ENCODE results near the gene VCAN. TPM values are rescaled to one million over a fixed set of nuclear protein-coding genes. Genes with fewer than 3 reads are reported as not detected.

The VCAN gene
- total and polyA plus RNA-seq, 2 experiments from 2014 or later, result 98.5 to 327 TPM

GRCh38 chr5:83524991-83525390 lies 53.4 kb downstream of the VCAN start:
- no peak overlapping the region for H3K9ac ChIP-seq
- no peak for DNase-seq
- H3K9me2 ChIP-seq (ENCODE audit: insufficient read depth), result no peaks in the 10 kb centered on the region
- in situ Hi-C loops (cut with MboI), result no loop called here
- H3K4me1 ChIP-seq (ENCODE audit: insufficient read depth), result peaks cover 5% of the 10 kb centered on the region
- TF ChIP-seq EZH2phosphoT487 (IDR thresholded peaks at IDR 0.05; ENCODE audit: insufficient read depth, low read depth) (no peak), EZH2 (IDR thresholded peaks at IDR 0.05; ENCODE audit: insufficient read depth, poor library complexity, severe bottlenecking) (no peak)
- H3K27ac ChIP-seq, result no peak overlapping the region
- H3F3A ChIP-seq (ENCODE audit: insufficient read depth), result peaks cover 31% of the 10 kb centered on the region; the same call in 1 of the 2 replicates
- peaks cover 38% of the 10 kb centered on the region for H3K36me3 ChIP-seq (ENCODE audit: low read depth)
- H3K4me3 ChIP-seq, result no peak overlapping the region
- H3K9me3 ChIP-seq (ENCODE audit: low read depth), result no peaks in the 10 kb centered on the region
- H3K4me2 ChIP-seq (ENCODE audit: unreplicated experiment), result no peak overlapping the region
- H3K27me3 ChIP-seq (replicated peaks; ENCODE audit: insufficient read depth), result no peaks in the 10 kb centered on the region
- no peaks in the 10 kb centered on the region for H4K20me1 ChIP-seq (ENCODE audit: insufficient read depth)
- WGBS, 2 experiments (ENCODE audit: low coverage in 1 of 2, low lambda C conversion rate in 2 of 2, missing lambda C conversion rate in 2 of 2), result 97 to 100% methylated on average over 2 of the region's 2 CpGs
- no peak overlapping the region for H2AFZ ChIP-seq
- no peaks in the 10 kb centered on the region for H3K79me2 ChIP-seq (ENCODE audit: insufficient read depth)

GRCh38 chr5:83526289-83526688 lies 54.7 kb downstream of the VCAN start:
- Histone ChIP-seq H3K9me3 (ENCODE audit: low read depth) (no peaks in the 10 kb centered on the region), H3K9me2 (ENCODE audit: insufficient read depth) (no peaks in the 10 kb centered on the region), H3K9ac (no peak overlapping the region), H4K20me1 (ENCODE audit: insufficient read depth) (no peaks in the 10 kb centered on the region), H3K4me3 (no peak overlapping the region), H2AFZ (no peak overlapping the region), H3K79me2 (ENCODE audit: insufficient read depth) (no peaks in the 10 kb centered on the region), H3K27me3 (replicated peaks; ENCODE audit: insufficient read depth) (no peaks in the 10 kb centered on the region), H3K27ac (no peak overlapping the region), H3K4me2 (ENCODE audit: unreplicated experiment) (no peak overlapping the region), H3F3A (ENCODE audit: insufficient read depth) (peaks cover 31% of the 10 kb centered on the region; the same call in 1 of the 2 replicates), H3K4me1 (ENCODE audit: insufficient read depth) (peaks cover 12% of the 10 kb centered on the region), H3K36me3 (ENCODE audit: low read depth) (peaks cover 26% of the 10 kb centered on the region)
- no peak for DNase-seq
- WGBS, 2 experiments (ENCODE audit: low coverage in 1 of 2, low lambda C conversion rate in 2 of 2, missing lambda C conversion rate in 2 of 2), result 97 to 100% methylated on average over 1 of the region's 1 CpG
- no peak for TF ChIP-seq EZH2phosphoT487 (IDR thresholded peaks at IDR 0.05; ENCODE audit: insufficient read depth, low read depth)
- TF ChIP-seq EZH2 (IDR thresholded peaks at IDR 0.05; ENCODE audit: insufficient read depth, poor library complexity, severe bottlenecking), result no peak
- in situ Hi-C loops (cut with MboI), result no loop called here

GRCh38 chr5:83527221-83527620 lies 55.7 kb downstream of the VCAN start:
- TF ChIP-seq EZH2phosphoT487 (IDR thresholded peaks at IDR 0.05; ENCODE audit: insufficient read depth, low read depth) (no peak), EZH2 (IDR thresholded peaks at IDR 0.05; ENCODE audit: insufficient read depth, poor library complexity, severe bottlenecking) (no peak)
- Histone ChIP-seq H3K4me1 (ENCODE audit: insufficient read depth) (peaks cover 12% of the 10 kb centered on the region), H3K9ac (no peak overlapping the region), H3K27ac (no peak overlapping the region), H3K27me3 (replicated peaks; ENCODE audit: insufficient read depth) (no peaks in the 10 kb centered on the region), H3K36me3 (ENCODE audit: low read depth) (peaks cover 28% of the 10 kb centered on the region), H2AFZ (no peak overlapping the region), H3K9me2 (ENCODE audit: insufficient read depth) (no peaks in the 10 kb centered on the region), H4K20me1 (ENCODE audit: insufficient read depth) (no peaks in the 10 kb centered on the region), H3K79me2 (ENCODE audit: insufficient read depth) (no peaks in the 10 kb centered on the region), H3F3A (ENCODE audit: insufficient read depth) (peaks cover 28% of the 10 kb centered on the region; the same call in 1 of the 2 replicates), H3K4me3 (no peak overlapping the region), H3K9me3 (ENCODE audit: low read depth) (no peaks in the 10 kb centered on the region), H3K4me2 (ENCODE audit: unreplicated experiment) (no peak overlapping the region)
- WGBS, 2 experiments (ENCODE audit: low coverage in 1 of 2, low lambda C conversion rate in 2 of 2, missing lambda C conversion rate in 2 of 2), result 78 to 88% methylated on average over 4 of the region's 4 CpGs
- in situ Hi-C loops (cut with MboI), result no loop called here
- DNase-seq, result no peak

GRCh38 chr5:83527722-83528438 lies 56.3 kb downstream of the VCAN start:
- in situ Hi-C loops (cut with MboI), result no loop called here
- no peak for DNase-seq
- H3K9me3 ChIP-seq (ENCODE audit: low read depth), result no peaks in the 10 kb centered on the region

More at GRCh38 chr5:83527722-83528438, 56.3 kb downstream of the VCAN start:
- Histone ChIP-seq H2AFZ (no peak overlapping the region), H3K27ac (no peak overlapping the region), H3F3A (ENCODE audit: insufficient read depth) (peaks cover 21% of the 10 kb centered on the region; the same call in 1 of the 2 replicates), H4K20me1 (ENCODE audit: insufficient read depth) (no peaks in the 10 kb centered on the region), H3K9me2 (ENCODE audit: insufficient read depth) (no peaks in the 10 kb centered on the region), H3K36me3 (ENCODE audit: low read depth) (peaks cover 21% of the 10 kb centered on the region), H3K4me2 (ENCODE audit: unreplicated experiment) (no peak overlapping the region), H3K27me3 (replicated peaks; ENCODE audit: insufficient read depth) (no peaks in the 10 kb centered on the region), H3K9ac (no peak overlapping the region), H3K4me1 (ENCODE audit: insufficient read depth) (peaks cover 12% of the 10 kb centered on the region), H3K79me2 (ENCODE audit: insufficient read depth) (no peaks in the 10 kb centered on the region), H3K4me3 (no peak overlapping the region)
- TF ChIP-seq EZH2 (IDR thresholded peaks at IDR 0.05; ENCODE audit: insufficient read depth, poor library complexity, severe bottlenecking) (no peak), EZH2phosphoT487 (IDR thresholded peaks at IDR 0.05; ENCODE audit: insufficient read depth, low read depth) (no peak)
- WGBS, 2 experiments (ENCODE audit: low coverage in 1 of 2, low lambda C conversion rate in 2 of 2, missing lambda C conversion rate in 2 of 2), result 84 to 89% methylated on average over 4 of the region's 4 CpGs
